Thoracic aorta (tissue), 2 donors: ENCODE data around the gene C22orf23. TPM values are rescaled to one million over a fixed set of nuclear protein-coding genes. Genes with fewer than 3 reads are reported as not detected.
"Not testable (repeated sequence)": the region's sequence is repeated elsewhere in the genome, so short reads cannot be mapped to it uniquely, and the experiment has no call there.

Source experiments
- ATAC-seq: fragments of 150-250 bp; one replicate; pipeline ENCODE4 v1.8.0; 2017; ENCODE audit warnings: low read depth; ENCODE audit not compliant: insufficient number of reproducible peaks, low FRiP score
- DNase-seq: peaks from one replicate; pipeline ENCODE4 v3.0.0-alpha.2; 2020; ENCODE audit warnings: low spot score
- H3K27ac ChIP-seq, 2 donors: fragments of 200-600 bp; sonication (generic); 1 replicate in 1 of 2; 2 replicates in 1 of 2; pipeline ENCODE4 v1.5.1; 2016; ENCODE audit warnings: mild to moderate bottlenecking in 2 of 2, moderate library complexity in 2 of 2
- H3K27me3 ChIP-seq: fragments of 200-600 bp; sonication (generic); replicated peaks from 2 replicates; pipeline ENCODE4 v1.6.0; 2016; ENCODE audit warnings: mild to moderate bottlenecking; ENCODE audit not compliant: insufficient read depth
- H3K36me3 ChIP-seq: fragments of 200-600 bp; sonication (generic); one replicate; pipeline ENCODE4 v1.5.1; 2016
- H3K4me1 ChIP-seq, 2 donors: fragments of 200-600 bp; sonication (generic); 1 replicate in 1 of 2; 2 replicates in 1 of 2; pipeline versions ENCODE4 v1.5.1 to v1.6.0; 2016; ENCODE audit warnings: low read depth in 2 of 2, mild to moderate bottlenecking in 1 of 2; ENCODE audit not compliant: control insufficient read depth in 1 of 2
- H3K4me3 ChIP-seq: fragments of 200-600 bp; sonication (generic); 2 replicates; pipeline ENCODE4 v1.5.1; 2016; ENCODE audit warnings: mild to moderate bottlenecking
- H3K9me3 ChIP-seq: fragments of 200-600 bp; sonication (generic); 2 replicates; pipeline ENCODE4 v1.5.1; 2016
- total RNA-seq, 2 donors: library from RNA; depleted of rRNA; stranded (reverse); fragments of >200 nt; gene quantifications; one replicate each; pipeline versions ENCODE4 v1.1.0 to v1.2.3, GENCODE V29; 2016
- TF ChIP-seq, protein P1 (sequence below): fragments of 200-600 bp; sonication (generic); IDR thresholded peaks from one replicate; pipeline ENCODE4 v1.5.1; 2019; ENCODE audit warnings: antibody characterized with exemption

The C22orf23 gene
- total RNA-seq, 2 donors from 2014 or later, result not detected

DNA sequence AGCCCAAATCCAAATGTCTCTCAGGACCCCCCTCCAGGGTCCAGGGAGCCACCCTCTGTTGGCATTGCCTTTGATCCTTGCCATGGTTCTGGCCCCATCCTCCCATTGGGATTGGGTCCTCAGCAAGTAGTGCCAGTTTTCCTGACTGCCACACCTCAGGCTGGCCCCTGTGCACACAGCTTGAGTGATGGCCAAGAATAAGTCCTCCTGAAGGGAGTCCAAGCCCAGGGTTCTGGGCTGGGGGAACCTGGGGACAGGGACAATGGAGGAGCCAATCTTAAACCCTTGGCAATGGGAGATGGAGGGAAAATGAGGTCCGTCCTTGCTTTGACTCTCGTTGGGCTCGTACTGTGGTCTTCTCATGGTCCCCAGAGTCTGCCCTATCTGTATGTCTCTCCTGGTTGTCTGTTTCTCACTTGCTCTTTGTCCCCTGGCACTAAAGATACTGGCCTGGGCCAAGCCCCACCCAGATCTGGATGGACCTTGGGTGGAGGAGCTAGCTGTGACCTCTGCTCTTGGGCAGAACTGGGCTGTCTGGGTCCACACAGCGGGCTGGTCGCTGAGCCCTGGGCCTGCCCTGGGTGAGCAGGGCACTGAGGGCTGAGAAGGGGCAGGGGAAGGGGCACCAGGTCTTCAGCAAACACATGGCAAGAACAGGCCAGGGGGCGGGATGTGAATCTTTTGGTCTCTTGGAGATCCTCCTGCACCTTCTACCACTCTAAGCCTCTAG lies 28.0 kb upstream of the C22orf23 start:
- no peaks in the 10 kb centered on the region for H3K36me3 ChIP-seq
- no peak for DNase-seq

DNA sequence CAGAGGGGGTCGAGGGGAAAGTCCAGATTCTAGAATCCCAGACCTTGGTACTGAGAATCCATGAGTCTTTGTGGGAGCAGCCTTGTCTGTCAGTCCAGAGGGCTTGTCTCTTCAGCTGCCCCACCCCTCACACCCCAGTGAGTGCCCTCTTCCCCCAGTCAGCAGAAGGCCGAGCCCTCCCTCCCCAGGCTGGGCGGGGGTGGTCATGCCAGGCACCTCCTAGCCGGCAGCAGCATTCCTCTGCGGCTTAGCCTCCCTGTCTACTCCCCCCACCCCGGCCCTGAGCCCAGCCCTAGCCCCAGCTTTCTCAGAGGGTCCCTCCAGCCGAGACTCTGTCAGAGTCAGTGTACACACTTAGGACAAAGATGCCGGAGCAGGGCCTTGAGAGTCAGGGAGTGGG lies 26.4 kb upstream of the C22orf23 start:
- Histone ChIP-seq H3K9me3 (no peaks in the 10 kb centered on the region), H3K36me3 (no peaks in the 10 kb centered on the region), H3K27ac (no peak overlapping the region), H3K4me3 (no peak overlapping the region), H3K4me1 (no peaks in the 10 kb centered on the region), H3K27me3 (no peaks in the 10 kb centered on the region)
- DNase-seq (no peak), ATAC-seq (no peak)
- TF ChIP-seq, protein P1, sequence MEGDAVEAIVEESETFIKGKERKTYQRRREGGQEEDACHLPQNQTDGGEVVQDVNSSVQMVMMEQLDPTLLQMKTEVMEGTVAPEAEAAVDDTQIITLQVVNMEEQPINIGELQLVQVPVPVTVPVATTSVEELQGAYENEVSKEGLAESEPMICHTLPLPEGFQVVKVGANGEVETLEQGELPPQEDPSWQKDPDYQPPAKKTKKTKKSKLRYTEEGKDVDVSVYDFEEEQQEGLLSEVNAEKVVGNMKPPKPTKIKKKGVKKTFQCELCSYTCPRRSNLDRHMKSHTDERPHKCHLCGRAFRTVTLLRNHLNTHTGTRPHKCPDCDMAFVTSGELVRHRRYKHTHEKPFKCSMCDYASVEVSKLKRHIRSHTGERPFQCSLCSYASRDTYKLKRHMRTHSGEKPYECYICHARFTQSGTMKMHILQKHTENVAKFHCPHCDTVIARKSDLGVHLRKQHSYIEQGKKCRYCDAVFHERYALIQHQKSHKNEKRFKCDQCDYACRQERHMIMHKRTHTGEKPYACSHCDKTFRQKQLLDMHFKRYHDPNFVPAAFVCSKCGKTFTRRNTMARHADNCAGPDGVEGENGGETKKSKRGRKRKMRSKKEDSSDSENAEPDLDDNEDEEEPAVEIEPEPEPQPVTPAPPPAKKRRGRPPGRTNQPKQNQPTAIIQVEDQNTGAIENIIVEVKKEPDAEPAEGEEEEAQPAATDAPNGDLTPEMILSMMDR, result no peak

More for the DNA sequence above, 28.0 kb upstream of the C22orf23 start:
- TF ChIP-seq, protein P1, result no peak
- ATAC-seq, result no peak
- H3K4me1 ChIP-seq, result no peaks in the 10 kb centered on the region
- H3K27ac ChIP-seq, result no peak overlapping the region
- no peak overlapping the region for H3K4me3 ChIP-seq
- no peaks in the 10 kb centered on the region for H3K27me3 ChIP-seq
- no peaks in the 10 kb centered on the region for H3K9me3 ChIP-seq

DNA sequence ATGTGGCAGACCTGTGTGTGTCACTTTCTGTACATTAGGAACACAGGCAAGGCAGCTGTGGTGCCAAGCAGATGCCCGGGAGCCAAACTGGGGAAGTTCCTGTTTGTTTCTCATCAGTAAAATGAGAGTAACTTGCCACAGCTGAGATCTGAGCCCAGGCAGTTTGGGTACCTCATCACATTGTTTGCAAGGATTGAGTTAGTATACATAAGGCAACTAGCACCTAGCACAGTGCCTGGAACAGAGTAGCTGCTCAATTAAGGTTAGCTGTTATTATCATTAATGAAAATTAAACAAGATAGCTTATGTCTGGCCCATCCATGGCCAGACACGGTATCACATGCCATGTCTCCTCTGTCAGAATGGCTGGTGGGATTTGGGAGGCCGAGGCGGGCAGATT lies 23.1 kb upstream of the C22orf23 start:
- no peaks in the 10 kb centered on the region for H3K36me3 ChIP-seq
- ATAC-seq, result no peak
- no peaks in the 10 kb centered on the region for H3K4me1 ChIP-seq
- TF ChIP-seq, protein P1, result no peak
- H3K27ac ChIP-seq, result no peak overlapping the region
- no peaks in the 10 kb centered on the region for H3K9me3 ChIP-seq
- no peak for DNase-seq
- H3K4me3 ChIP-seq, result no peak overlapping the region
- H3K27me3 ChIP-seq, result no peaks in the 10 kb centered on the region

DNA sequence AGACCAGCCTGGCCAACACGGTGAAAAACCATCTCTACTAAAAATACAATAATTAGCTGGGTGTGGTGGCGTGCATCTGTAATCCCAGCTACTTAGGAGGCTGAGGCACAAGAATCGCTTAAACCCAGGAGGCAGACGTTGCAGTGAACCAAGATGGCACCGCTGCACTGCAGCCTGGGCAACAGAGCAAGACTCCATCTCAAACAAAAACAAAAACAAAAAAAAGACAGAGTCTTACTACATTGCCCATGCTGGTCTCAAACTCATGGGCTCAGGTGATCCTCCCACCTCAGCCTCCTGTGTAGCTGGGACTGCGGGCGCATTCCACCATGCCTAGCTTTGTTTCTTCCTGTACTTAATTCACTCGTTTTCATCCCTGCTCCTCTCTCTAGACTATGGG lies 22.6 kb upstream of the C22orf23 start:
- not testable (repeated sequence) for H3K27me3 ChIP-seq, H3K9me3 ChIP-seq, H3K27ac ChIP-seq, ATAC-seq, H3K4me3 ChIP-seq, H3K4me1 ChIP-seq, H3K36me3 ChIP-seq, DNase-seq

DNA sequence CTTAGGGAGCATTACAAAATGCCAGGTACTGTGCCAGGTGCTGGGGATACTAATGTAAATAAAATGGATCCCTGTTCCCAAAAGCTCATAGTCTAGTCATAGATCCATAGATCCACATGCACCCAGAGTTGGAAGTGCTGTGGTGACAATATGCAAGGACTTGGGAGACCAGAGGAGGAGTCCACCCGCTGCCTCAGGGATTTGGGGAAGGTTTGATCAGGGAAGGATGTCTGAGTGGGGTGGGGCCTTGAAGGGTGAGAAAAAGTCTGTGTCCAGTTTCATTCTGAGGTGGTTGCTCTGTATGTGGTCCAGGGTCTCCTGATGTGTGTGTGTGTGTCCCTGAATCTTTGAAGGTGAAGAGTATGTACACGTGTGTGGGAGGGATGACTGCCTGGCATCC lies 21.8 kb upstream of the C22orf23 start:
- H3K9me3 ChIP-seq, result no peaks in the 10 kb centered on the region
- no peaks in the 10 kb centered on the region for H3K4me1 ChIP-seq
- H3K27me3 ChIP-seq, result no peaks in the 10 kb centered on the region
- no peak overlapping the region for H3K4me3 ChIP-seq
- no peak for DNase-seq
- TF ChIP-seq, protein P1, result no peak
- no peak overlapping the region for H3K27ac ChIP-seq
- no peak for ATAC-seq
- no peaks in the 10 kb centered on the region for H3K36me3 ChIP-seq
